Measurements from ENCODE around the gene UQCRH. TPM values are rescaled to one million over a fixed set of nuclear protein-coding genes. Genes with fewer than 3 reads are reported as not detected.
"Not testable (repeated sequence)": the region's sequence is repeated elsewhere in the genome, so short reads cannot be mapped to it uniquely, and the experiment has no call there.

The UQCRH gene
- total RNA-seq, 2 donors from 2014 or later: 375 to 400 TPM

GRCh38 chr1:46335081-46335480 is 31.6 kb downstream of the UQCRH start:
- Histone ChIP-seq H3K9me3 (ENCODE audit: control insufficient read depth, low read length) (no peaks in the 10 kb centered on the region), H3K36me3 (ENCODE audit: control insufficient read depth, insufficient read depth, low read length) (no peaks in the 10 kb centered on the region), H3K27ac (ENCODE audit: low read depth, low read length) (no peak overlapping the region), H3K27me3 (ENCODE audit: control insufficient read depth, insufficient read depth, low read length, poor library complexity, severe bottlenecking) (no peaks in the 10 kb centered on the region), H3K4me3 (ENCODE audit: low read length) (no peak overlapping the region), H3K4me1 (ENCODE audit: control insufficient read depth, insufficient read depth, low read length) (no peaks in the 10 kb centered on the region), H3K9ac (ENCODE audit: extremely low read depth, low read length, poor library complexity, severe bottlenecking) (no peak overlapping the region)
- Mint-ChIP-seq H3K4me1 (peaks cover 13% of the 10 kb centered on the region), H3K27me3 (ENCODE audit: insufficient read depth) (no peaks in the 10 kb centered on the region), H3K9me3 (no peaks in the 10 kb centered on the region), H3K4me3 (no peak overlapping the region), H3K36me3 (ENCODE audit: low read depth) (no peaks in the 10 kb centered on the region), H3K27ac (no peak overlapping the region)
- TF ChIP-seq CTCF (conservative IDR thresholded peaks at IDR 0.05): no peak
- 100% methylated on average over 1 of the region's 3 CpGs; no CpG with 5 or more reads in 1 of the 2 experiments for WGBS, 2 experiments (ENCODE audit: insufficient coverage in 1 of 2, insufficient read length in 1 of 2)
- DNase-seq: no peak

GRCh38 chr1:46337409-46337808 is 33.9 kb downstream of the UQCRH start:
- H3K4me1 ChIP-seq (ENCODE audit: control insufficient read depth, insufficient read depth, low read length); H3K27me3 Mint-ChIP-seq (ENCODE audit: insufficient read depth); H3K27ac Mint-ChIP-seq; H3K9me3 ChIP-seq (ENCODE audit: control insufficient read depth, low read length); DNase-seq; H3K9me3 Mint-ChIP-seq; H3K4me3 ChIP-seq (ENCODE audit: low read length); H3K36me3 Mint-ChIP-seq (ENCODE audit: low read depth); H3K9ac ChIP-seq (ENCODE audit: extremely low read depth, low read length, poor library complexity, severe bottlenecking); H3K36me3 ChIP-seq (ENCODE audit: control insufficient read depth, insufficient read depth, low read length); H3K27ac ChIP-seq (ENCODE audit: low read depth, low read length); H3K4me3 Mint-ChIP-seq; H3K27me3 ChIP-seq (ENCODE audit: control insufficient read depth, insufficient read depth, low read length, poor library complexity, severe bottlenecking): not testable (repeated sequence)
- 100% methylated on average over 7 of the region's 14 CpGs; no CpG with 5 or more reads in 1 of the 2 experiments for WGBS, 2 experiments (ENCODE audit: insufficient coverage in 1 of 2, insufficient read length in 1 of 2)
- peaks cover 17% of the 10 kb centered on the region for H3K4me1 Mint-ChIP-seq

GRCh38 chr1:46340404-46341221 is 37.1 kb downstream of the UQCRH start, which contains the start of gene NSUN4:
NSUN4 (plus strand) TSS chr1:46340807; CDS start chr1:46340827, 20 bp downstream.
- WGBS, 2 experiments (ENCODE audit: insufficient coverage in 1 of 2, insufficient read length in 1 of 2): 0% methylated on average over 38 to 53 of the region's 53 CpGs
- peak; percentile 73 for TF ChIP-seq CTCF (conservative IDR thresholded peaks at IDR 0.05)
- H3K9me3 ChIP-seq (ENCODE audit: control insufficient read depth, low read length): no peaks in the 10 kb centered on the region
- H3K27ac ChIP-seq (ENCODE audit: low read depth, low read length): peak within 1 kb of the TSS; percentile 86
- DNase-seq: peak; percentile 93
- H3K4me3 Mint-ChIP-seq: peak within 1 kb of the TSS; percentile 83
- peak within 1 kb of the TSS; percentile 84 for H3K4me3 ChIP-seq (ENCODE audit: low read length)
- H3K36me3 Mint-ChIP-seq (ENCODE audit: low read depth): peaks cover 30% of the 10 kb centered on the region
- peaks cover 17% of the 10 kb centered on the region for H3K36me3 ChIP-seq (ENCODE audit: control insufficient read depth, insufficient read depth, low read length)
- peaks cover 17% of the 10 kb centered on the region for H3K4me1 Mint-ChIP-seq
- H3K9me3 Mint-ChIP-seq: no peaks in the 10 kb centered on the region
- H3K27me3 ChIP-seq (ENCODE audit: control insufficient read depth, insufficient read depth, low read length, poor library complexity, severe bottlenecking): no peaks in the 10 kb centered on the region
- no peaks in the 10 kb centered on the region for H3K4me1 ChIP-seq (ENCODE audit: control insufficient read depth, insufficient read depth, low read length)
- no peaks in the 10 kb centered on the region for H3K27me3 Mint-ChIP-seq (ENCODE audit: insufficient read depth)
- peak within 1 kb of the TSS; percentile 97 for H3K27ac Mint-ChIP-seq
- H3K9ac ChIP-seq (ENCODE audit: extremely low read depth, low read length, poor library complexity, severe bottlenecking): peak within 1 kb of the TSS; percentile 69

Measured in endodermal cell (in vitro differentiated cells).